Adrenal gland (tissue), 5 donors: ENCODE measurements around the gene SOAT2.

Source experiments
- POLR2A ChIP-seq, 2 donors: fragments of 450-650 bp; IDR thresholded peaks; one replicate each; pipeline ENCODE4 v1.6.1; 2017; ENCODE audit warnings: antibody characterized with exemption in 2 of 2, mild to moderate bottlenecking in 2 of 2, moderate library complexity in 1 of 2
- TF ChIP-seq, protein P1 (sequence below), 6 experiments: fragments of 450-650 bp in 4 of 6; fragments of 200-600 bp in 2 of 6; sonication (generic) in 1 of 6; IDR thresholded peaks; 1 replicate in 5 of 6; 2 replicates in 1 of 6; pipeline versions ENCODE4 v1.5.1 to v1.8.0; 2016 to 2021; ENCODE audit warnings: antibody characterized with exemption in 6 of 6, mild to moderate bottlenecking in 2 of 6, moderate library complexity in 1 of 6
- donor health status: DM: no; HTN: no; CAD: no.

DNA sequence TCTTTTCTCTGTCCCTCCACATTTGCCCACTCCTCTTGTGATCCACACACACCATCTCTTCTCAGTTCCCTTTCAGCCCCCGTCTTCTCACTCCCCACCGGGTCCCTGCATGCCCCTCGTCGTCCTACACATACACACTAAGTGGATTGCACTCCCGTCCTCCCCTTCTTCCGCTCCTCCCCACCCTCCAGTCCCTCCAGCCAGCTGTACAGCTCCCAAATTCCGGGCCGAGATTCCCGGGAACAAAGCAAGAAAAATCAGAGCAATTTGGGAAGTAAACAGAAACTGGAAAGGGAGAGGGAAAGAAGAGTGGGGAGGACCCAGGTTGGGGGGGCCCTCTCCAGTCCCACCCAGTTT lies 6.1 kb upstream of the SOAT2 start:
- TF ChIP-seq, protein P1, sequence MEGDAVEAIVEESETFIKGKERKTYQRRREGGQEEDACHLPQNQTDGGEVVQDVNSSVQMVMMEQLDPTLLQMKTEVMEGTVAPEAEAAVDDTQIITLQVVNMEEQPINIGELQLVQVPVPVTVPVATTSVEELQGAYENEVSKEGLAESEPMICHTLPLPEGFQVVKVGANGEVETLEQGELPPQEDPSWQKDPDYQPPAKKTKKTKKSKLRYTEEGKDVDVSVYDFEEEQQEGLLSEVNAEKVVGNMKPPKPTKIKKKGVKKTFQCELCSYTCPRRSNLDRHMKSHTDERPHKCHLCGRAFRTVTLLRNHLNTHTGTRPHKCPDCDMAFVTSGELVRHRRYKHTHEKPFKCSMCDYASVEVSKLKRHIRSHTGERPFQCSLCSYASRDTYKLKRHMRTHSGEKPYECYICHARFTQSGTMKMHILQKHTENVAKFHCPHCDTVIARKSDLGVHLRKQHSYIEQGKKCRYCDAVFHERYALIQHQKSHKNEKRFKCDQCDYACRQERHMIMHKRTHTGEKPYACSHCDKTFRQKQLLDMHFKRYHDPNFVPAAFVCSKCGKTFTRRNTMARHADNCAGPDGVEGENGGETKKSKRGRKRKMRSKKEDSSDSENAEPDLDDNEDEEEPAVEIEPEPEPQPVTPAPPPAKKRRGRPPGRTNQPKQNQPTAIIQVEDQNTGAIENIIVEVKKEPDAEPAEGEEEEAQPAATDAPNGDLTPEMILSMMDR (IDR thresholded peaks at IDR 0.05), result no peak
- TF ChIP-seq POLR2A (IDR thresholded peaks at IDR 0.05), result no peak
